Activated CD8-positive, alpha-beta T cell treated with anti-CD3 and anti-CD28 coated beads for 36 hours (primary cell): ENCODE data around the gene KIT. TPM values are rescaled to one million over a fixed set of nuclear protein-coding genes. Genes with fewer than 3 reads are reported as not detected.

Experiments used
- ATAC-seq: fragments of 200-7000 bp; cut with Tn5 transposase; one replicate; pipeline ENCODE4 v1.10.0; 2021; ENCODE audit warnings: mild to moderate bottlenecking, moderate library complexity
- CTCF ChIA-PET: fragments of 350-600 bp; sonication (Branson Sonifier 250); formaldehyde crosslinking; loops from one replicate; lab custom pipeline; 2021; ENCODE audit warnings: antibody characterized with exemption; lab: Charles Lee
- POLR2A ChIA-PET: fragments of 350-600 bp; sonication (Branson Sonifier 250); formaldehyde crosslinking; loops from one replicate; lab custom pipeline; 2021; ENCODE audit warnings: antibody characterized with exemption; lab: Charles Lee
- DNase-seq: peaks from one replicate; pipeline ENCODE4 v3.0.0-alpha.2; 2020
- H3K27ac Mint-ChIP-seq: one replicate; pipeline ENCODE4 v1.8.0; 2021; ENCODE audit warnings: mild to moderate bottlenecking, mixed read lengths
- H3K27me3 Mint-ChIP-seq: one replicate; pipeline ENCODE4 v1.8.0; 2021; ENCODE audit warnings: mixed read lengths
- H3K36me3 Mint-ChIP-seq: one replicate; pipeline ENCODE4 v1.8.0; 2021; ENCODE audit warnings: low read depth, mixed read lengths
- H3K4me1 Mint-ChIP-seq: one replicate; pipeline ENCODE4 v1.8.0; 2021; ENCODE audit warnings: low read depth, mixed read lengths
- H3K4me3 Mint-ChIP-seq: one replicate; pipeline ENCODE4 v1.8.0; 2021; ENCODE audit warnings: mild to moderate bottlenecking, moderate library complexity, mixed read lengths
- H3K9me3 Mint-ChIP-seq: one replicate; pipeline ENCODE4 v1.8.0; 2021; ENCODE audit warnings: mixed read lengths
- CTCF ChIP-seq: fragments of 200-600 bp; IDR thresholded peaks from one replicate; pipeline ENCODE4 v1.8.0; 2022; ENCODE audit warnings: antibody characterized with exemption, mild to moderate bottlenecking
- intact Hi-C: fragments of 100-400 bp; cut with micrococcal nuclease; formaldehyde crosslinking; loops from one replicate; pipeline ENCODE4 v1.10.0; 2022
- total RNA-seq, 2 experiments: library from RNA; stranded (reverse); gene quantifications; one replicate each; pipeline ENCODE4 v1.2.3, GENCODE V29; 2021

The KIT gene
- total RNA-seq, 2 experiments from 2014 or later, result 0.27 to 0.58 TPM

GRCh38 chr4:54754394-54754793 is 96.6 kb downstream of the KIT start:
- intact Hi-C loops, result no loop called here
- Mint-ChIP-seq H3K27ac (no peak overlapping the region), H3K4me1 (no peaks in the 10 kb centered on the region), H3K27me3 (no peaks in the 10 kb centered on the region), H3K36me3 (no peaks in the 10 kb centered on the region), H3K9me3 (no peaks in the 10 kb centered on the region), H3K4me3 (no peak overlapping the region)
- no peak for DNase-seq
- ChIA-PET POLR2A (no interaction called here), CTCF (no interaction called here)
- ATAC-seq, result no peak
- TF ChIP-seq CTCF, result no peak

DNA sequence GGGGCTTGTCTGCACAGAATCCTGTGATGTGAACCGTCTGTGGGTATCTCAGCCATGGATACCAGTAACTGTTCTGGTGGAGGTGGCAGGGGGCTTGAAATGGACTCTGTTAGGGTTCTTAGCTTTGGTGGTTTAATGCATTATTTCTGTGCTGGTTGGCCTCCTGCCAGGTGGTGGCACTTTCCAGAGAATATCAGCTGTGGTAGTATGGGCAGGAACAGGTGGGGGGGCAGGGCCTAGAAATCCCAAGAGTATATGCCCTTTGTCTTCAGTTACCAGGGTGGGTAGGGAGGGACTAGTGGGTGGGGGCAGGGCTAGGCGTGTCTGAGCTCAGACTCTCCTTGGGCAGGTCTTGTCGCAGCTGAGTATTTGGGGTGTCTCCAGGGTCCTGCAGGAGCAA is 106.7 kb downstream of the KIT start:
- ChIA-PET POLR2A (no interaction called here), CTCF (interaction anchor here (0.6 kb wide), 1 partner anchor 1130 kb away, joined by 3 read pairs; no protein-coding TSS in a partner anchor)
- DNase-seq (no peak), ATAC-seq (no peak)
- Mint-ChIP-seq H3K36me3 (no peaks in the 10 kb centered on the region), H3K4me1 (no peaks in the 10 kb centered on the region), H3K9me3 (peaks cover 22% of the 10 kb centered on the region), H3K27me3 (no peaks in the 10 kb centered on the region), H3K27ac (no peak overlapping the region), H3K4me3 (no peak overlapping the region)
- no peak for TF ChIP-seq CTCF
- intact Hi-C loops, result no loop called here

- POLR2A ChIA-PET, result no interaction called here
- CTCF ChIA-PET, result no interaction called here
- H3K9me3 Mint-ChIP-seq, result peaks cover 10% of the 10 kb centered on the region
- intact Hi-C loops, result no loop called here
- no peak for DNase-seq
- no peak overlapping the region for H3K27ac Mint-ChIP-seq
- H3K36me3 Mint-ChIP-seq, result no peaks in the 10 kb centered on the region
- H3K4me1 Mint-ChIP-seq, result no peaks in the 10 kb centered on the region
- no peak for ATAC-seq
- no peaks in the 10 kb centered on the region for H3K27me3 Mint-ChIP-seq
- no peak overlapping the region for H3K4me3 Mint-ChIP-seq
- TF ChIP-seq CTCF, result no peak
These were observed 109.6 kb downstream of the KIT start for GRCh38 chr4:54767376-54767775.

GRCh38 chr4:54773022-54773421 is 115.3 kb downstream of the KIT start:
- intact Hi-C loops, result no loop called here
- H3K4me1 Mint-ChIP-seq, result no peaks in the 10 kb centered on the region
- ATAC-seq (no peak), DNase-seq (no peak)
- H3K27ac Mint-ChIP-seq, result no peak overlapping the region
- no peaks in the 10 kb centered on the region for H3K9me3 Mint-ChIP-seq
- no peak overlapping the region for H3K4me3 Mint-ChIP-seq
- TF ChIP-seq CTCF, result no peak
- ChIA-PET POLR2A (no interaction called here), CTCF (no interaction called here)
- no peaks in the 10 kb centered on the region for H3K27me3 Mint-ChIP-seq
- no peaks in the 10 kb centered on the region for H3K36me3 Mint-ChIP-seq

- Mint-ChIP-seq H3K4me3 (no peak overlapping the region), H3K27me3 (no peaks in the 10 kb centered on the region), H3K4me1 (no peaks in the 10 kb centered on the region), H3K27ac (no peak overlapping the region), H3K9me3 (no peaks in the 10 kb centered on the region), H3K36me3 (no peaks in the 10 kb centered on the region)
- ATAC-seq (no peak), DNase-seq (no peak)
- POLR2A ChIA-PET, result interaction anchor here (0.6 kb wide), 1 partner anchor 24 kb away, joined by 3 read pairs; no protein-coding TSS in a partner anchor
- TF ChIP-seq CTCF, result no peak
- CTCF ChIA-PET, result no interaction called here
- intact Hi-C loops, result no loop called here
These were observed 121.3 kb downstream of the KIT start for GRCh38 chr4:54779036-54779435.
